Activated CD4-positive, alpha-beta T cell treated with anti-CD3 and anti-CD28 coated beads for 48 hours (primary cell): ENCODE measurements around the gene CCDC169.
"Not testable (repeated sequence)": the region's sequence is repeated elsewhere in the genome, so short reads cannot be mapped to it uniquely, and the experiment has no call there.

ENCODE experiments used
- DNase-seq: peaks from one replicate; pipeline ENCODE4 v3.0.0-alpha.2; 2020

CCDC169 gene

DNA sequence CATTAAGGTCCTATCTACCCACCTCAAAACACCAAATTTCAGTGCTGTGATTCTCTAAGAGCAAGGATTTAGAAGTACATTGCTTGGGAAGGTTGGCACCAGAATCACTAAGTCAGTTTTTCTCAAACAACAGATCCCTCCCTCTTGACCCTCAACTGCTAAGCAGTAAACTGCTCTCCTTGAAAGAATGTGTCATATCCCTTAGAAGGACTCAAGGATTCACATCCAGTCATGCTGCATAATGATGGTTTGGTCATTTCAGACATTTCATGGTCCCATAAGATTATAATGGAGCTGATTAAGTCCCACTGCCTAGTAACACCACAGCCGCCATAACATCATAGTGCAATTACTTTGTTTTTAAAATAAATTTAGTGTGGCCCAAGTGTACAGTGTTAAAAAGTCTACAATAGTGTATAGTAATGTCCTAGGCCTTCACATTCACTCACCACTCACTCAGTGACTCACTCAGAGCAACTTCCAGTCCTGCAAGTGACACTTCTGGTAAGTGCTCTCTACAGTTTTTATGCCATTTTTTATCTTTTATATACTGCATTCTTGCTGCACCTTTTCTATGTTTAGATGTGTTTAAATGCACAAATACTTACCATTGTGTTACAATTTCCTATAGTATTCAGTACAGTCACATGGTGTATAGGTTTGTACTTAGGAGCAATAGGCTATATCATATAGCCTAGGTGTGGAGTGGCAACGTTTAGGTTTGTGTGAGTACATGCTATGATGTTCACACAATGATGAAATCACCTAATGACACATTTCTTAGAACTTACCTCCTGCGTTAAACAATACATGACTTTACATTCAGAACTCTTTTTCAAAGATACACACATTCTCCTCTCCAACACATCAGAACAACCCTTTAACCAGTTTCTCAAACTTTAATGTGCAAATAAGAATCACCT lies 15.7 kb upstream of the CCDC169 start:
- DNase-seq: no peak

DNA sequence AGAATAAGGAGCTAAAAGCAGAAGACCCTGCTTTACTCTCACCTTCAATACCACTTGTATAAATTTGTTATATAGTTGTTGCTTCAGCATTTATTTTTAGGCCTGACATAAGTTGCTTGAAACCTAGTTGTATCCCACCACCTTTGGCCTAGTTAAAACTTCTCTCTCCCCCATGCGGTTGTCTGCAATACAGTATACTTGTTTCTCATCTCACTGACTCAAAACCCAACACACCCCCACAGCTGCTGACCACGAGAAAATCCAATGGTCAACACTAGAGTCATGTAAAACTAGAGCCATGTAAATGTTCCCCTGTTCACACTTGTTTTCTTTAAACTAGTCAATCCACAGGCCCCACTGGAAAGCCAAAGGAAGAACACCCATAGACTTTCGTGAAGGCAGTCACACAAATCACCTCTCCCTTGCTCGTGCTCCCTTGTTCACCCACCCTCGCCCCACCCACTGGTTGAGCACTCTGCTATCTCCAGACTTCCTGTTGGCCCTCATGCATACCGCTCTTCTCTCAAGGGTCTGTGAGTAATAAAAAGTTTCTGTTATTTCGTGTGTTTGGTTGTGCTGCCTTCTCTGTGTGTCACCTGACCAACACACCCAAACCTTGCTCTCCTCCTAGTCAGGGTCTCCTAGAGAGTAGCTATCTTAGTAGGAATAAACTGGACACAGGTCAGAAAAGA lies 12.9 kb upstream of the CCDC169 start:
- no peak for DNase-seq

DNA sequence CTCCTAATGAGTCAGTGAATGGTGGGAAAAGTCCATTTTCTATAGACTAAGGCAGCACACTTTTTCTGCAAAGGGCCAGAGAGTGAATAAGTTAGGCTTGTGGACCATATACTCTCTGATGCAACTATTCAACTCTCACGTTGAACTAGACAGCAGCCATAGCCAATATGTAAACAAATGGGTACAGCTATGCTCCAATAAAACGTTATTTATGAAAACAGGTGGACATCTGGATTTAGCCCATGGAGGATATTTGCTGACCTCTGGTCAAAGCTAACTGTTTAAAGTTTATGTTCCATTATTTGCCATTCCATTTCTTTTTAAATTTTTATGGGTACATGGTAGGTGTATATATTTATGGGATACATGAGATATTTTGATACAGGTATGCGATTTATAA lies 4.7 kb upstream of the CCDC169 start:
- no peak for DNase-seq

- not testable (repeated sequence) for DNase-seq
Measured at GRCh38 chr13:36299469-36299868, 1.9 kb upstream of the CCDC169 start.

DNA sequence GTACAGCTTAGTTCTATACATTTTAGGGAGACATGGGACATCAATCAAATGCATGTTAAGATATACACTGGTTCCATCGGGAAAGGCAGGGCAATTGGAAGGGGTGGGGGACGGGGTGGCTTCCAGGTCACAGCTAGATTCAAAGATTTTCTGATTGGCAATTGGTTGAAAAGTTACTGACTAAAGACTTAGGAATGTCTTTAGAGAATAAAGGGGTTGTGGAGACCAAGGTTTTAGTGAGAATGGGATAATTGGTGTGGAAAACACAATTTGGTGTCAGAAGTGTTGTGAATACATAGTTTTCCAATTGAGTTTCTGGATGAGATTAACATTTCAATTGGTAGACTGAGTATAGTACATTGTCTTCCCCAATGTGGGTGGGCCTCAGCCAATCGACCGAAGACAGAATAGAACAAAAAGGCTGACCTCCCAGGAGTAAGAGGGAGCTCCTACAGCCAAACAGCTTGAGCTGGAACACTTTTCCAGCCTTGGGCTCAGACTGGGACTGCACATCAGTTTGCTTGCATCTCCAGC lies 988 bp upstream of the CCDC169 start:
- no peak for DNase-seq

GRCh38 chr13:36294096-36294495 lies 3.5 kb downstream of the CCDC169 start:
- no peak for DNase-seq

- DNase-seq: no peak
Measured at GRCh38 chr13:36293497-36293896, 4.1 kb downstream of the CCDC169 start.

GRCh38 chr13:36288794-36289391 lies 8.7 kb downstream of the CCDC169 start:
- no peak for DNase-seq

DNA sequence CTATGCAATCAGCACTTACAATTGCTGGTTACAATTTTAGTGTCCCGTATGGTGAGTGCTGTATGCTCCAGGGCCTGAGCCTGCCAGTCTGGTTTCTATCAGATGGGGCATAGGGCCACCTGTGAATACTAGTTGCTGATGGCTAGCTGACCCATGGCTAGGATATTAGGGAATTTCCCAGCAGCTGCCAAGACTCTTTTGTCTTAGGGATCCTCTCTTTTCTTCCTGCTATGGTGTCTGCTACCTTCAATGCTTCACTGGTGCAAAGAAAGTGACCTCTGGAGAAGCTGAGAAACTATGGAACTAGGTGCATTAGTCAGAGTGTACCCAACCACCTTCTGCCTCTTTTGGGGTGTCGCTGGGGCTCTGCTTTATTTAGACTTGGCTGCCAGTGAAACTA lies 11.6 kb downstream of the CCDC169 start:
- DNase-seq: no peak

DNA sequence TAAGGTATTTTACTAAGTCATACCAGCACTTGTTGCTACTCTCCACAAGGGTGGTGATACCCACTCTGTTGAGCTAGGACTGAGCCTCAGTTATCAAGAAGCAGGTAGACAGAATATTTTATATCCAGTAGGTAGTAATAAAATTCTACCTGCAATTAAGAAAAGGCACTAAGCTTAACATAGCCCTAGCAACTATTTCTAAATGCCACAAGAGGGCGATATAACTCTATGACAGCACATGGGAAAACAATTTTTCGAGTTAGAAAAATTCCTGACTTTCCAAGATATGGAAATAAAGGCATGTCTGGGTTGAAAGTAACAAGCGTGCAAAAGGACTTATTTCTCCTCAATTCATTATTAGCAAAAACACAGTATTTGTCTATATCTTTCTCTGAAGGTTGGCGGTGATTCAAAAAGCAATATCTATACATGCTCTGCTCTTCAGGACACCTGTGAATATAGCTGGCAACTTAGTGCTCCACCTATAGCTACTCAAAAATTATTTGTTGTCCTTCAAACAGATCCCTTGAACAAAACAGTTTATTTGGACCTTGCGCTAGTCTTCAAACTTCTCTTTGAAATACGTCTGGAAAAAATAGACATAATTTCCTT lies 14.7 kb downstream of the CCDC169 start:
- no peak for DNase-seq

GRCh38 chr13:36275190-36276002 lies 22.2 kb downstream of the CCDC169 start:
- DNase-seq: peak; percentile 4

GRCh38 chr13:36273431-36273830 lies 24.2 kb downstream of the CCDC169 start:
- no peak for DNase-seq

GRCh38 chr13:36261976-36262375 lies 35.6 kb downstream of the CCDC169 start:
- DNase-seq: no peak

DNA sequence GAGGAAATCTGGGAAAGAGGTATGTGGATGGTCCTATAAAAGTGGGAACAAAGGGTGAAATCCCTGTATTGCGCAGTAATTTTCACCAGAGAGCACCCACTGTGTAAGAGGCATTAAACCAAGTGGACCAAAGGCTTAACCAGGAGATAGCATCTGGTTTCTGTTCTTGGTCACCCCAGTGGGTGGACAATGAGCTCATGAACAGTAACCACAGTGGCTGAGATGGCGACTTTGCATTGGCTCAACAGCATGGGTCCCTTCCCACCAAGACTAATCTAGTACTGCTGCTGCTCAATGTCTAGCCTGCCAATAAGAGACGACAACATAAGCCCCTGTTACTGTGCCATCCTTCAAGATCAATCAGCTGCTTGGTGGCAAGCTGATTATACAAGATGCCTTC lies 36.6 kb downstream of the CCDC169 start:
- DNase-seq: no peak

DNA sequence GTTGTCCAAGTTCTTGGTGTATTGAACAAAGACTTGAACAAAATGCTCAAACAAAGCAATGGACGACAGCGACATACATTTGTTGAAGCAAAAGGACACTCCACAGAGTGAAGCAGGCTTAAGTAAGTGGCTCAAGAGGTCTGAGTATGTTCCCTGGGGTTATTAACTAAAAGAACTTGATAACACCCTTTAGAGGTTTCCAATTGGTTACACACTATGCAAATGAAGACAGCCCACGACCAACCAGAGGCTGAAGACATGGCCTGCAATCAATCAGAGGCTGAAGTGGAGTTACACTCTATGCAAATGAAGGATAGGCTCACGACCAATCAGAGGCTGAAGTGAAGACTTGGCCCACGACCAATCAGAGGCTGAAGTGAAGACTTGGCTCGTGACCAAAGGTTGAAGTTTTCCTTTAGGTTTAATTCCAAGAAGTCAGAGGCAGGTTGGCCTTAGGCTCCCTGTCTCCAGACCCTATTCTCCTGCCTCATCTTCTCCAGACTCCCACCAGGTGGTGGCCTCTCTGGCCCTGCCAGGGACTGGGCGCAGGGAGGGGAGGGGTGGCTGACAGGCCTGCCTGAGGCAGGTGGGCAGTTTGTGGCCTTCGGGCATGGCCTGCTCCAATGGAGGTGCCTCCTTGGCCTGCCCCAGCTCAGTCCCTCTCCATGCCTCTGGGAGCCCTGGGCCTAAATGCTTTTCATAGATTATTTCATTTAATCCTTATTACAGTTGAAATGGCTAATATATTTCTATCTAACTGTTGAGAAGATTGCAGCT lies 38.1 kb downstream of the CCDC169 start:
- no peak for DNase-seq

DNA sequence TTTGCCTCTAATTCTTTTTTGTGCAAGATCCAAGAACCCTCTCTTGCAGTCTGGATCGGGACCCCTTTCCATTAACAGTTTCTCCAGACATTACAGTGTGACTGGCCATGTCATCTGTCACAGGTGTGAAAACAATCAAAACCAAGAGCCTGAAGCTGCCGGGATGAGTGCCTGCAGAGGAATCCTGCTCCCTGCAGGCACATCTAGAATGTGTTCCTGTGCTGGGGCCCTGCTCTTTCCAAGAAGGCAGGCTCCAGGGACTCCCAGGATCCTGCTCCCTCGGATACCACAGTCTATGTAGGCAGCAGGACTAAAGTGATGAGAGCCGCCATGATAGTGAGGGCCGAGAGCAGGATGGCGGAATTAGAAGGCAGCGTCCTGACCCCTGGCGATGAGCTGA lies 38.8 kb downstream of the CCDC169 start:
- no peak for DNase-seq

GRCh38 chr13:36251526-36251925 lies 46.1 kb downstream of the CCDC169 start:
- DNase-seq: no peak

- no peak for DNase-seq
Measured at GRCh38 chr13:36251017-36251416, 46.6 kb downstream of the CCDC169 start.

DNA sequence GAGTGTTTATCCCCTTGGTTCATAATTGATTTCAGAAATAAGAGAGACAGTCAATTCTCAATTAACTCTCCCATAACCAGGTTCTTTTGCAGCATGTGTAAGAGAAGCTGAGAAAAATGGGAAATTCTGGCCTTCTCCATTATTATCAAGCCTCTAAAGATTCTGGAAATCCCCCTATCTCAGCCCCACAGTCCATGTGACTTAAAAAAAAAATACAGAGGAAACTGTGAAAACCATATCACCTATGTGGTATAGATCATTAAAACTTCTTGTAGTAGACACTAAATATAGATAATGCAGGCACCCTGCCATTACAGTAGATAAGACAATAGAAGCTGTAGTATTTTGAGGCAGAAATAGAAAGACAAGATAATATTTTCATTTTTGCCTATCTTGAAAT lies 48.9 kb downstream of the CCDC169 start:
- DNase-seq: no peak

- no peak for DNase-seq
Measured at GRCh38 chr13:36244990-36245389, 52.6 kb downstream of the CCDC169 start.

DNA sequence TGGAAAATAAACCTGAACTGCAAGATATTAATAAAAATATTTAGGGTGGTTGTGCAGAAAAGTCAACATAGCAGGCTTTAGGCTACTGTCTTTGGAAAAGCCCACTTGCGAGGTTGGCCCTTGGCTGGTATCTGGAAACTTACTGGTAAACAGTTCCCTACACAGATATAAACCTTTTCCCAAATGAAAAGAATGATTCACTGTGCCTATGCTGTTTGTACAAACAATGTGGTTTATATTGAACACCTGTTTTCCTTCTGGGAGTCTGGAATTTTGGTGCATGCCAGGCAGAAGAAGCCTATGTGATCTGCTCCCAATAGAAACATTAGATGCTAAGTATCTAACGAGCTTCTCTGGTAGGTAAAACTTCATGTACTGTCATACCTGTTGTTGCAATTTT lies 53.5 kb downstream of the CCDC169 start:
- no peak for DNase-seq
